ENCODE measurements around the gene NAA60.
"Not testable (repeated sequence)": the region's sequence is repeated elsewhere in the genome, so short reads cannot be mapped to it uniquely, and the experiment has no call there.

DNA sequence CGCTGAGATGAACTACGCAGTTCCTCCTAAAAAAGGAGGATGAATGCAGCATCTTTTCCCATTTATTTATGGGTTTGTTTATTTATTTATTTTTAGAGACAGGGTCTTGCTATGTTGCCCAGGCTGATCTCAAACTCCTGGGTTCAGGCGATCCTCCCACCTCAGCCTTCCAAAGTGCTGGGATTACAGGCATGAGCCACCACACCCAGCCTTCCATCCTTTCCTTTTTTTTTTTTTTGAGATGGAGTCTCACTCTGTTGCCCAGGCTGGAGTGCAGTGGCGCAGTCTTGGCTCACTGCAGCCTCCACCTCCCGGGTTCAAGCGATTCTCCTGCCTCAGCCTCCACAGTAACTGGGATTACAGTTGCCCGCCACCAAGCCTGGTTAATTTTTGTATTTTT, 31.4 kb downstream of the NAA60 start:
- TF ChIP-seq, protein P1, sequence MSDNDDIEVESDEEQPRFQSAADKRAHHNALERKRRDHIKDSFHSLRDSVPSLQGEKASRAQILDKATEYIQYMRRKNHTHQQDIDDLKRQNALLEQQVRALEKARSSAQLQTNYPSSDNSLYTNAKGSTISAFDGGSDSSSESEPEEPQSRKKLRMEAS (IDR thresholded peaks at IDR 0.05): not testable (repeated sequence)
- not testable (repeated sequence) for TF ChIP-seq ZSCAN21 (CRISPR knock-in tag; IDR thresholded peaks at IDR 0.05; ENCODE audit: borderline replicate concordance); NFE2L2 (IDR thresholded peaks at IDR 0.05; ENCODE audit: low read length); ZNF639 (CRISPR knock-in tag; conservative IDR thresholded peaks at IDR 0.05); SRSF9 (IDR thresholded peaks at IDR 0.05; ENCODE audit: borderline replicate concordance, insufficient read depth, low read depth, low read length, poor library complexity, severe bottlenecking); ZKSCAN1 (IDR thresholded peaks at IDR 0.05; ENCODE audit: low read length); CTCF (CRISPR knock-in tag; IDR thresholded peaks at IDR 0.05)
